GM12878 (cell line): ENCODE results near the gene TDRD7. TPM values are rescaled to one million over a fixed set of nuclear protein-coding genes. Genes with fewer than 3 reads are reported as not detected.
"Not testable (repeated sequence)": the region's sequence is repeated elsewhere in the genome, so short reads cannot be mapped to it uniquely, and the experiment has no call there.

Experiments used
- ATAC-seq: fragments of 200-7000 bp; cut with Tn5 transposase; 3 replicates; pipeline ENCODE4 v1.9.1; 2020; ENCODE audit warnings: mild to moderate bottlenecking, moderate library complexity
- BruUV-seq: library from RNA; stranded (reverse); fragments of 400-500 nt; replicated peaks from 2 replicates; lab custom pipeline; 2021; lab: Mats Ljungman, UMichigan
- CTCF ChIA-PET: fragments of 300-600 bp; sonication (Branson Sonifier 250); formaldehyde crosslinking; extraction: SDS; loops from one replicate; lab custom pipeline; 2021; ENCODE audit warnings: inconsistent platforms; lab: Yijun Ruan, JAX
- POLR2A ChIA-PET: fragments of 350-600 bp; formaldehyde crosslinking; extraction: SDS; loops from one replicate; lab custom pipeline; 2021; ENCODE audit warnings: inconsistent platforms; lab: Charles Lee
- RAD21 ChIA-PET: fragments of 300-600 bp; sonication (Branson Sonifier 250); formaldehyde crosslinking; loops from one replicate; lab custom pipeline; 2023; ENCODE audit warnings: antibody characterized with exemption; ENCODE audit not compliant: unreplicated experiment; lab: Charles Lee
- SMC1A ChIA-PET: fragments of 300-600 bp; sonication (Branson Sonifier 250); formaldehyde crosslinking; loops from one replicate; lab custom pipeline; 2023; ENCODE audit not compliant: unreplicated experiment, uncharacterized antibody; lab: Charles Lee
- DNase-seq: peaks from one replicate; pipeline ENCODE4 v3.0.0-alpha.2; 2011; ENCODE audit warnings: low read depth, low spot score
- FAIRE-seq: peaks from 3 replicates; lab custom pipeline; 2011; peaks lifted over from hg19 to GRCh38; lab: Jason Lieb, UNC
- H2AFZ ChIP-seq: 2 replicates; pipeline ENCODE4 v1.6.0; 2011; ENCODE audit warnings: low read depth, low read length, control low read depth; ENCODE audit not compliant: control insufficient read depth
- H3K27ac ChIP-seq: 2 replicates; pipeline ENCODE4 v1.5.1; 2011; ENCODE audit warnings: control low read depth; ENCODE audit not compliant: control insufficient read depth, insufficient read depth
- H3K27me3 ChIP-seq, 2 experiments: replicated peaks in 1 of 2; 2 replicates each; pipeline versions ENCODE4 v1.6.0 to v1.6.1; 2011; ENCODE audit warnings: low read length in 1 of 2; ENCODE audit not compliant: control insufficient read depth in 2 of 2, insufficient read depth in 2 of 2
- H3K36me3 ChIP-seq, 2 experiments: 2 replicates each; pipeline ENCODE4 v1.5.1; 2011; ENCODE audit warnings: low read length in 1 of 2; ENCODE audit not compliant: control insufficient read depth in 2 of 2, insufficient read depth in 2 of 2
- H3K4me1 ChIP-seq: 2 replicates; pipeline ENCODE4 v1.6.1; 2011; ENCODE audit warnings: mild to moderate bottlenecking, low read length, moderate library complexity, mixed read lengths; ENCODE audit not compliant: control insufficient read depth, insufficient read depth
- H3K4me2 ChIP-seq: 2 replicates; pipeline ENCODE4 v1.6.0; 2011; ENCODE audit warnings: control low read depth; ENCODE audit not compliant: control insufficient read depth, insufficient read depth
- H3K4me3 ChIP-seq: fragments of 200-600 bp; sonication (generic); 2 replicates; pipeline ENCODE4 v1.5.1; 2016
- H3K79me2 ChIP-seq: 2 replicates; pipeline ENCODE4 v1.6.0; 2011; ENCODE audit warnings: low read length; ENCODE audit not compliant: control insufficient read depth, insufficient read depth
- H3K9ac ChIP-seq: 2 replicates; pipeline ENCODE4 v1.8.0; 2011; ENCODE audit warnings: low read length, control low read depth, mixed read lengths; ENCODE audit not compliant: control insufficient read depth, insufficient read depth
- H3K9me3 ChIP-seq: replicated peaks from 3 replicates; pipeline ENCODE4 v1.5.1; 2011; ENCODE audit warnings: mild to moderate bottlenecking, low read length; ENCODE audit not compliant: control insufficient read depth, insufficient read depth
- H4K20me1 ChIP-seq: 2 replicates; pipeline ENCODE4 v1.6.0; 2011; ENCODE audit not compliant: control insufficient read depth, insufficient read depth
- WGBS: methylation state at CpG from one replicate; pipeline ENCODE4 v1.1.6; 2016; ENCODE audit warnings: low lambda C conversion rate; ENCODE audit not compliant: insufficient replicate concordance, insufficient coverage; ENCODE audit errors: missing lambda C conversion rate; 5-methylcytosine and 5-hydroxymethylcytosine counted together
- in situ Hi-C: fragments of 300-500 bp; cut with MboI; formaldehyde crosslinking; loops from 9 replicates; pipeline ENCODE4 v1.14.3; 2018; ENCODE audit warnings: mixed read lengths
- intact Hi-C: fragments of 100-400 bp; cut with micrococcal nuclease; formaldehyde crosslinking; loops from one replicate; pipeline ENCODE4 v1.14.2; 2022; ENCODE audit not compliant: unreplicated experiment
- polyA plus RNA-seq, 11 experiments: library from polyadenylated mRNA; depleted of rRNA in 4 of 11; unstranded in 6 of 11; stranded (reverse) in 5 of 11; fragments of >200 nt; fragmentation: Nextera tagmentation in 4 of 11; fragmentation: Illumina TruSeq in 1 of 11; extraction: Ambion mirVana in 4 of 11; extraction: Trizol in 1 of 11; gene quantifications; 1 replicate in 1 of 11; 2 replicates in 10 of 11; pipeline versions ENCODE4 v1.2.1 to v1.2.3, GENCODE V29; 2011 to 2016; ENCODE audit warnings: inconsistent platforms in 2 of 11, missing spikeins in 2 of 11, low read depth in 1 of 11
- total RNA-seq, 4 experiments: library from RNA; depleted of rRNA in 3 of 4; stranded (reverse); fragments of >200 nt in 3 of 4; fragmentation: Illumina TruSeq in 1 of 4; extraction: Trizol in 1 of 4; gene quantifications; 2 replicates each; pipeline versions ENCODE4 v1.2.1 to v1.2.3, GENCODE V29; 2013 to 2021

TDRD7 gene
- total and polyA plus RNA-seq, 10 of the 15 experiments (the other 5 are each of a cell fraction or from before 2014, with no cell fraction given), result 5.7 to 26.4 (median 16.2) TPM

GRCh38 chr9:97453573-97453972, 41.7 kb downstream of the TDRD7 start:
- FAIRE-seq, ATAC-seq, H3K27ac ChIP-seq, H3K4me2 ChIP-seq, intact Hi-C loops, H3K4me3 ChIP-seq, DNase-seq, H3K9ac ChIP-seq, H3K79me2 ChIP-seq, H3K9me3 ChIP-seq, H3K36me3 ChIP-seq, H2AFZ ChIP-seq, RAD21 ChIA-PET, H3K27me3 ChIP-seq, H3K4me1 ChIP-seq, in situ Hi-C loops, BruUV-seq, CTCF ChIA-PET, H4K20me1 ChIP-seq, POLR2A ChIA-PET: not testable (repeated sequence)
- 96% methylated on average over 3 of the region's 3 CpGs for WGBS
- SMC1A ChIA-PET, result interaction anchor here (3.2 kb wide), 1 partner anchor 15 kb away, joined by 12 read pairs; no protein-coding TSS in a partner anchor

GRCh38 chr9:97456841-97457240, 44.9 kb downstream of the TDRD7 start:
- H4K20me1 ChIP-seq, H2AFZ ChIP-seq, H3K9ac ChIP-seq, FAIRE-seq, intact Hi-C loops, DNase-seq, ATAC-seq, H3K4me2 ChIP-seq, H3K36me3 ChIP-seq, H3K79me2 ChIP-seq, RAD21 ChIA-PET, H3K27me3 ChIP-seq, BruUV-seq, H3K4me1 ChIP-seq, H3K4me3 ChIP-seq, SMC1A ChIA-PET, H3K9me3 ChIP-seq, POLR2A ChIA-PET, in situ Hi-C loops, H3K27ac ChIP-seq: not testable (repeated sequence)
- CTCF ChIA-PET, result interaction anchor here (0.8 kb wide), 1 partner anchor 70 kb away, joined by 3 read pairs; no protein-coding TSS in a partner anchor
